Activated T-cell treated with anti-CD3 and anti-CD28 coated beads, Interleukin-2, amount 50 U/mL, for 72 hours (primary cell): ENCODE measurements around the gene ZNF865. TPM values are rescaled to one million over a fixed set of nuclear protein-coding genes. Genes with fewer than 3 reads are reported as not detected.
"Not testable (repeated sequence)": the region's sequence is repeated elsewhere in the genome, so short reads cannot be mapped to it uniquely, and the experiment has no call there.

ENCODE experiments used
- ATAC-seq, 2 donors: fragments of 150-1000 bp; cut with Tn5 transposase; replicated peaks in 1 of 2; 2 replicates each; pipeline ENCODE4 v1.10.0; 2021; ENCODE audit warnings: moderate library complexity in 2 of 2, mild to moderate bottlenecking in 1 of 2
- DNase-seq, 2 donors: peaks; one replicate each; pipeline ENCODE4 v3.0.0; 2021 to 2022; ENCODE audit warnings: mixed read lengths in 1 of 2
- H3K27ac Mint-ChIP-seq: one replicate; pipeline ENCODE4 v1.8.0; 2022; ENCODE audit warnings: mild to moderate bottlenecking, moderate library complexity, mixed read lengths
- H3K27me3 Mint-ChIP-seq: one replicate; pipeline ENCODE4 v1.8.0; 2022; ENCODE audit warnings: low read depth, mixed read lengths
- H3K36me3 Mint-ChIP-seq, 2 donors: one replicate each; pipeline ENCODE4 v1.8.0; 2022; ENCODE audit warnings: mixed read lengths in 2 of 2, mild to moderate bottlenecking in 1 of 2; ENCODE audit not compliant: insufficient read depth in 2 of 2
- H3K4me1 Mint-ChIP-seq: one replicate; pipeline ENCODE4 v1.8.0; 2022; ENCODE audit warnings: low read depth, mixed read lengths
- H3K4me3 Mint-ChIP-seq, 2 donors: one replicate each; pipeline ENCODE4 v1.8.0; 2022; ENCODE audit warnings: mild to moderate bottlenecking in 2 of 2, mixed read lengths in 2 of 2, moderate library complexity in 2 of 2
- H3K9me3 Mint-ChIP-seq, 2 donors: one replicate each; pipeline ENCODE4 v1.8.0; 2022; ENCODE audit warnings: mixed read lengths in 2 of 2
- total RNA-seq, 2 donors: library from RNA; stranded (reverse); gene quantifications; one replicate each; pipeline ENCODE4 v1.2.3, GENCODE V29; 2022

The ZNF865 gene
- total RNA-seq, 2 donors from 2014 or later = 12.9 to 13.2 TPM

- DNase-seq (peak; percentile 82 to 85), ATAC-seq (peak; percentile 77 to 89)
- Mint-ChIP-seq H3K4me3 (peak within 1 kb of the TSS; percentile 84 to 93), H3K27me3 (no peaks in the 10 kb centered on the region), H3K36me3 (peaks cover 6 to 9% of the 10 kb centered on the region in 2 donors), H3K27ac (peak within 1 kb of the TSS; percentile 79), H3K9me3 (no peaks in the 10 kb centered on the region), H3K4me1 (peaks cover 27% of the 10 kb centered on the region)
Observed at GRCh38 chr19:55580628-55581144, 24.8 kb upstream of the ZNF865 start, which contains the start of gene ZNF579. Gene ZNF579 (minus strand): TSS chr19:55580848. CDS start chr19:55579639, 1,209 bp downstream.

GRCh38 chr19:55581145-55581822 lies 24.2 kb upstream of the ZNF865 start:
- Mint-ChIP-seq H3K27ac (no peak overlapping the region), H3K27me3 (no peaks in the 10 kb centered on the region), H3K36me3 (peaks cover 6 to 9% of the 10 kb centered on the region in 2 donors), H3K4me1 (peaks cover 33% of the 10 kb centered on the region), H3K4me3 (peak overlapping the region; percentile 84 to 93), H3K9me3 (no peaks in the 10 kb centered on the region)
- DNase-seq = peak in 1 of 2 donors; percentile 35
- ATAC-seq = no peak

GRCh38 chr19:55581823-55582223 lies 23.6 kb upstream of the ZNF865 start:
- H3K27ac Mint-ChIP-seq = no peak overlapping the region
- no peaks in the 10 kb centered on the region for H3K9me3 Mint-ChIP-seq
- H3K36me3 Mint-ChIP-seq = peaks cover 6 to 8% of the 10 kb centered on the region in 2 donors
- H3K4me3 Mint-ChIP-seq = peak overlapping the region; percentile 7 to 84
- H3K4me1 Mint-ChIP-seq = peaks cover 36% of the 10 kb centered on the region
- DNase-seq (no peak), ATAC-seq (no peak)
- H3K27me3 Mint-ChIP-seq = no peaks in the 10 kb centered on the region

DNA sequence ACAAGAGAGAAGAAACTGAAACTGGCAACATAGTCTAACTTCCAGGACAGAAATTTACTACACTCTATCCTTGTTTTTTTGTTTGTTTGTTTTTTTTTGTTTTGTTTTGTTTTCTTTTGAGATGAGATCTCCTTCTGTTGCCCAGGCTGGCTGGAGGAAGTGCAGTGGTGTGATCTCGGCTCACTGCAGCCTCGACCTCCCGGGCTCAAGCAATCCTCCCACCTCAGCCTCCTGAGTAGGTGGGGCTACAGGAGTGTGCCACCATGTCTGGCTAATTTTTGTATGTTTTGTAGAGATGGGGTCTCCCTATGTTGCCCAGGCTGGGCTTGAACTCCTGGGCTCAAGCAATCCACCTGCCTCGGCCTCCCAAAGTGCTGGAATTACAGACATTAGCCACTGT lies 23.2 kb upstream of the ZNF865 start:
- not testable (repeated sequence) for DNase-seq, H3K27ac Mint-ChIP-seq, H3K9me3 Mint-ChIP-seq, H3K27me3 Mint-ChIP-seq, H3K36me3 Mint-ChIP-seq, ATAC-seq
- Mint-ChIP-seq H3K4me1 (peaks cover 40% of the 10 kb centered on the region), H3K4me3 (peak overlapping the region in 1 of 2 donors; percentile 0)

GRCh38 chr19:55583897-55584296 lies 21.6 kb upstream of the ZNF865 start:
- H3K9me3 Mint-ChIP-seq, H3K36me3 Mint-ChIP-seq, DNase-seq, H3K4me3 Mint-ChIP-seq, ATAC-seq, H3K27ac Mint-ChIP-seq, H3K27me3 Mint-ChIP-seq: not testable (repeated sequence)
- H3K4me1 Mint-ChIP-seq = peaks cover 47% of the 10 kb centered on the region

DNA sequence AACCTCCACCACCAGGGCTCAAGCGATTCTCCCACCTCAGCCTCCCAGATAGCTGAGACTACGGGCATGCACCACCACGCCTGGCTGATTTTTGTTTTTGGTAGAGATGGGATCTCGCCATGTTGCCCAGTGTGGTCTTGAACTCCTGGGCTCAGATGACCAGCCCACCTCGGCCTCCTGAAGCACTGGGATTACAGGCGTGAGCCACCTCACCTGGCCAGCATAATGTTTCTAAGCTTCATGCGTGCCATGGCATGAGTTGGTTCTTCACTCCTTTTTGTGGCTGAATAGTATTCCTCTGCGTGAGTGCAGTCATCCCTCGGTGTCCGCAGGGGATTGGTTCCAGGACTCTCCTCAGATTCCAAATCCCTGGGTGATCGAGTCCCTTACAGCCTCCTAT lies 20.6 kb upstream of the ZNF865 start:
- DNase-seq = no peak
- Mint-ChIP-seq H3K36me3 (peaks cover under 1% of the 10 kb centered on the region in 2 donors), H3K4me1 (peaks cover 42% of the 10 kb centered on the region), H3K27ac (no peak overlapping the region), H3K9me3 (no peaks in the 10 kb centered on the region), H3K4me3 (peak overlapping the region; percentile 70 to 87), H3K27me3 (no peaks in the 10 kb centered on the region)
- ATAC-seq = no peak

DNA sequence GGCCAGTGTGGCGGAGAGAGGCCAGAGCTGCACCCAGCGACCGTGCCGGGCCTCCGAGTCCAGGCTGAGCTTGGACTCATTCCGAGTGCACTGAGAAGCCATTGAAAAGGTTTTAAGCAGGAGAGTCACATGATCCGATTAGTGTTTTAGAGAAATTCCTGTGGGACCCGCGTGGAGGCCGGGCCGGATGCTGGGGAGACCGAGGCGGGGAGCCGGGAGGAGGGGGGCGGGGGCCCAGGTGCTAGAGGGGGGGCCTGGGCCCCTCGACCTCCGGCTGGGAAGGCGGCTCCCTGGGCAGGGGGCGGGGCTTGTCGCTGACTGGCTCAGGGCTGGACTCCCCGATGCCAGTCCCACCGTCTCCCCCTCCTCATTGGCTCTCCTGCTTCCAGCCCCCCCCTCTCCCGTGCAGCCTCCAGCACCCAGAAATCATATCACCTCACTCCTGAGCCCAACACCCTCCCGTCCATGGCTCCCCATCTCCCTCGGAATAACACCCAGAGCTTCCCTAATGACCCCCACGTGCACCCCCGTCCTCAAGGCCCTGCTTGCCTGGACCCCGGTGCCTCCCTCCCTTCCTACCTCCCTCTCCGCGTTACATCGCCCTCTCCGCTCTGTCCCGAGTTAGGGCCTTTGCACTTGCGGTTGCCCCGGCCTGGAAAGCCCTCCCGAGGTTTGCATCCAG lies 19.6 kb upstream of the ZNF865 start:
- Mint-ChIP-seq H3K4me1 (peaks cover 38% of the 10 kb centered on the region), H3K36me3 (no peaks in the 10 kb centered on the region), H3K4me3 (peak overlapping the region; percentile 70 to 87), H3K9me3 (no peaks in the 10 kb centered on the region), H3K27me3 (no peaks in the 10 kb centered on the region), H3K27ac (no peak overlapping the region)
- DNase-seq (peak; percentile 58 to 70), ATAC-seq (peak; percentile 45 to 56)

GRCh38 chr19:55586976-55587668 lies 18.3 kb upstream of the ZNF865 start:
- peak; percentile 93 to 94 for DNase-seq
- Mint-ChIP-seq H3K9me3 (no peaks in the 10 kb centered on the region), H3K36me3 (no peaks in the 10 kb centered on the region), H3K4me1 (peaks cover 26% of the 10 kb centered on the region), H3K27me3 (no peaks in the 10 kb centered on the region), H3K4me3 (peak overlapping the region; percentile 70 to 87), H3K27ac (no peak overlapping the region)
- peak; percentile 98 for ATAC-seq

DNA sequence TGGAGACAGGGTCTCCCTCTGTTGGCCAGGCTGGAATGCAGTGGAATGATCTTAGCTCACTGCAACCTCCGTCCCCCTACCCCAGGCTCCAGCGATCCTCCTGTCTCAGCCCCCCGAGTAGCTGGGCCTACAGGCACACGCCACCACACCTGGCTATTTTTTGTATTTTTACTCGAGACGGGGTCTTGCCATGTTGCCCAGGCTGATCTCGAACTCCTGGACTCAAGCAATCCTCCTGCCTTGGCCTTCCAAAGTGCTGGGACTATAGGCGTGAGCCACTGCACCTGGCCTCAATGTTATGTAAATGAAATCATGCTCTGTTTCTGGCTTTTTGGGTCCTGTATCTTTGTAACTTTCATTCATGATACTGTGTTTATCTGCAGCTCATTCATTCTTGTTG lies 16.7 kb upstream of the ZNF865 start:
- Mint-ChIP-seq H3K9me3 (no peaks in the 10 kb centered on the region), H3K4me3 (no peak overlapping the region), H3K27me3 (no peaks in the 10 kb centered on the region), H3K4me1 (peaks cover 26% of the 10 kb centered on the region), H3K36me3 (no peaks in the 10 kb centered on the region), H3K27ac (no peak overlapping the region)
- ATAC-seq (no peak), DNase-seq (no peak)

- H3K4me3 Mint-ChIP-seq = no peak overlapping the region
- H3K27ac Mint-ChIP-seq = no peak overlapping the region
- ATAC-seq = no peak
- H3K27me3 Mint-ChIP-seq = no peaks in the 10 kb centered on the region
- peaks cover 3 to 5% of the 10 kb centered on the region in 2 donors for H3K36me3 Mint-ChIP-seq
- peaks cover 0 to 3% of the 10 kb centered on the region in 2 donors for H3K9me3 Mint-ChIP-seq
- peaks cover 25% of the 10 kb centered on the region for H3K4me1 Mint-ChIP-seq
- DNase-seq = no peak
Observed at GRCh38 chr19:55590109-55590508, 15.3 kb upstream of the ZNF865 start.

DNA sequence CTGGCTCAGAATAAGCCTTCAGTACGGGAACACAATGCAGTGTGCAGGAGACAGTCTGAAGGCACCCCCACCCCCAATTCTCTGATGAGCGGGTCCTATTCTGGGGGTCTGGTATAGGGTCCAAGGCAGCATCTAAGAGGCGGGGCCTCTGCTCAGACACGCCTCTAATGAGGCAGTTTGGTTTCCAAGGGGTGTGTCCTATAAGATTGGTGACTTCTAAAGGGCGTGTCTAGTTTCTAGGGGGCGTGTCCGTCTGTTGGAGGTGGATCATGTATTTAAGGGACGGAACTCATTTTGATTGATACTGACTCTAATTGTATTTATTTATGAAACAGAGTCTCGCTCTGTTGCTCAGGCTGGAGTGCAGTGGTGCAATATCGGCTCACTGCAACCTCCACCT lies 14.8 kb upstream of the ZNF865 start:
- Mint-ChIP-seq H3K4me3 (no peak overlapping the region), H3K4me1 (peaks cover 20% of the 10 kb centered on the region), H3K27ac (no peak overlapping the region), H3K27me3 (no peaks in the 10 kb centered on the region), H3K9me3 (peaks cover 0 to 3% of the 10 kb centered on the region in 2 donors), H3K36me3 (peaks cover 8 to 10% of the 10 kb centered on the region in 2 donors)
- ATAC-seq = no peak
- DNase-seq = no peak

DNA sequence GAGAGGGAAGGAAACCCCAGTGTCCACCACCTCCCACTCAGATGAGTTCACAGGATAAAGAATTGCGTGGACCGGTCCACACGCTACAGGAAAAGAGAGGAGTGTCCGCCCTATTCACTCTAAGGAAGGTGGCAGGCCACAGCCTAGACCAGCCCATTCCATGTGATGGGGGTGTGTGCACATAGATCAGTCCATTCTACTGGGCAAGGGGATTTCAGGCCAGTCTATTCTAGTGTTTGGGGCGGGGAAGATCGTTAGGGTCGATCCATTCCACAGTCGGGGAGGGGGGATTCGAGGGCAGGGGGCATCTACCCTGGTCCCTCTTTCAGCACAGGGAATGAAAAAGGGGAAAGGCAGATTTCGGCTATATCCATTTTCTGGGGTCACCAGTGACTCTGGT lies 13.9 kb upstream of the ZNF865 start:
- H3K27me3 Mint-ChIP-seq = no peaks in the 10 kb centered on the region
- peaks cover 1 to 3% of the 10 kb centered on the region in 2 donors for H3K9me3 Mint-ChIP-seq
- ATAC-seq = no peak
- H3K4me3 Mint-ChIP-seq = no peak overlapping the region
- peaks cover 11% of the 10 kb centered on the region for H3K4me1 Mint-ChIP-seq
- peaks cover 12 to 16% of the 10 kb centered on the region in 2 donors for H3K36me3 Mint-ChIP-seq
- no peak for DNase-seq
- H3K27ac Mint-ChIP-seq = no peak overlapping the region
